Measurements from ENCODE around the gene MAN1A1.

MAN1A1 gene

DNA sequence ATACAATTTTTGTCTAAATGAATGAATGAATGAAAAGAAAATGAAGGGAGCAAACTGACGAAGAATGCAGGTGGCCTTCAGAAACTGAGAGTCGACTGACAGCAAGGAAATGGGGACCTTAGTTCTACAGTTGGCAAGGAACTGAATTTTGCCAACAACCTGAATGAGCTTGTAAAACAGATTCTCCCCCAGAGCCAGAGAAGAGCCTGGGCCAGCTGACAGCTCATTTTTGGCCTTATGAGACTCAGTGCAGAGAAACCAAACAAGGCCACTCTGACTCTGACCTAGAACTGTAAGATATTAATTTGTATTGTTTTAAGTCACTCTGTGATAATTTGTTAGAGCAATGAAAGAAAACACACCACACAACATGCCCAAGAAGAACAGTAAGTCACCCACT lies 21.8 kb downstream of the MAN1A1 start:
- H3K4me3 ChIP-seq (ENCODE audit: low read length): no peak overlapping the region
- no peak for DNase-seq (ENCODE audit: low read depth)

DNA sequence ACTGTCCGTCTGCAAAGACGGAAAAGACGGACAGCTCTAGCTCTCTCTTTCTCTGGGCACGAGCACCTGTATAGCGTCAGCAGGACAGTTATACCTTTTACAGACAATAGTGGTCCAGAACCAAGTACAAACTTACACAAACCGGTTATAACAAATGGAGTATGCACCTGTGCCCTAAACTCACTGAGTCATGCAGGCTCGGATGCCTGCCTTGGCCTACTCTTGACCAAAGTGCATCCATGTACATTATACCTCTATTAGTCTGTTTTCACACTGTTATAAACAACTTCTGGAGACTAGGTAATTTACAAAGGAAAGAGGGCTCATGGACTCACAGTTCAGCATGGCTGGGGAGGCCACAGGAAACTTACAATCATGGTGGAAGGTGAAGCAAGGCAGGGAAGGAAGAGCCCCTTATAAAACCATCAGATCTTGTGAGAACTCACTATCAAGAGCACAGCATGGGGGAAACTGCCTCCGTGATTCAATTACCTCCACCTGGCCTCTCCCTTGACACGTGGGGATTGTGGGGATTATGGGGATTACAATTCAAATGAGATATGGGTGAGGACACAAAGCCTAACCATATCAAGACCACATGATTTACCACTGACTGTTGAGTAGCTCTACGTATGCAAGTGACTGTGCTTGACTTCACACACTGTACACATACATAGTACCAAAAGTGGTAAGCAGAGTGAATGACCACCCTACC lies 23.1 kb downstream of the MAN1A1 start:
- no peak for DNase-seq (ENCODE audit: low read depth)
- TF ChIP-seq, protein P1, sequence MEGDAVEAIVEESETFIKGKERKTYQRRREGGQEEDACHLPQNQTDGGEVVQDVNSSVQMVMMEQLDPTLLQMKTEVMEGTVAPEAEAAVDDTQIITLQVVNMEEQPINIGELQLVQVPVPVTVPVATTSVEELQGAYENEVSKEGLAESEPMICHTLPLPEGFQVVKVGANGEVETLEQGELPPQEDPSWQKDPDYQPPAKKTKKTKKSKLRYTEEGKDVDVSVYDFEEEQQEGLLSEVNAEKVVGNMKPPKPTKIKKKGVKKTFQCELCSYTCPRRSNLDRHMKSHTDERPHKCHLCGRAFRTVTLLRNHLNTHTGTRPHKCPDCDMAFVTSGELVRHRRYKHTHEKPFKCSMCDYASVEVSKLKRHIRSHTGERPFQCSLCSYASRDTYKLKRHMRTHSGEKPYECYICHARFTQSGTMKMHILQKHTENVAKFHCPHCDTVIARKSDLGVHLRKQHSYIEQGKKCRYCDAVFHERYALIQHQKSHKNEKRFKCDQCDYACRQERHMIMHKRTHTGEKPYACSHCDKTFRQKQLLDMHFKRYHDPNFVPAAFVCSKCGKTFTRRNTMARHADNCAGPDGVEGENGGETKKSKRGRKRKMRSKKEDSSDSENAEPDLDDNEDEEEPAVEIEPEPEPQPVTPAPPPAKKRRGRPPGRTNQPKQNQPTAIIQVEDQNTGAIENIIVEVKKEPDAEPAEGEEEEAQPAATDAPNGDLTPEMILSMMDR (conservative IDR thresholded peaks at IDR 0.05; ENCODE audit: low read depth, low read length): no peak
- H3K4me3 ChIP-seq (ENCODE audit: low read length): no peak overlapping the region

More for the DNA sequence above, 21.8 kb downstream of the MAN1A1 start:
- TF ChIP-seq, protein P1 (conservative IDR thresholded peaks at IDR 0.05; ENCODE audit: low read depth, low read length): no peak

DNA sequence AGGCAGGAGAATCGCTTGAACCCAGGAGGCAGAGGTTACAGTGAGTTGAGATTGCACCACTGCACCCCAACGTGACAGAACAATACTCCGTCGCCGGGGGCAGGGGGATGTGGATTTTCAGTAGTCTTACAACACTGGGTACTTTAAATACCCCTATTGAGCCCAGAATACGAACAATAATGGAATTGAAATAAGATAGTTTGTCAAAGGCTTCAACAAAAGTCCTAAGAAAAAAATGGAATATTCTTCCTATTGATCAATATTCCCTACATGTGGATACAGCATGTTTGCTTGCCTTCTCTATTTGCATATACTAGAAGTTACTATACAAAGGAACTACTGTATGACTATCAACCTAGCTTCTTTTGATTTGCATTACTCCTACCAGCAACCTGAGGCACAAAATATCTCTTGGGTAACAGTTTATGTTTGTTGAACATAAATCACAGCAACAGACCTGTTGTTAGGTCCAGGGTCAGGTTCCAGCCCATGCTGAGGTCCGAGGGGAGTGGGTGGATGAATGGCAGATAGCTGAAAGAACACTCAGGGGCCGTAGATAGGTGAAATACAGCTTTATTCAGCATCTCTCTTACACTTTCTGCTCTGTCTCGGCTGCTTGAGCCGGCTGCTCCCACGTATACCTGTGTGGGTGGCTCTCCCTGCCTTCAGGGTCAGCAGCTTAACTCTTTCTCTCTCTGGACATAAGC lies 23.8 kb downstream of the MAN1A1 start:
- no peak overlapping the region for H3K4me3 ChIP-seq (ENCODE audit: low read length)
- TF ChIP-seq, protein P1 (conservative IDR thresholded peaks at IDR 0.05; ENCODE audit: low read depth, low read length): no peak
- no peak for DNase-seq (ENCODE audit: low read depth)

DNA sequence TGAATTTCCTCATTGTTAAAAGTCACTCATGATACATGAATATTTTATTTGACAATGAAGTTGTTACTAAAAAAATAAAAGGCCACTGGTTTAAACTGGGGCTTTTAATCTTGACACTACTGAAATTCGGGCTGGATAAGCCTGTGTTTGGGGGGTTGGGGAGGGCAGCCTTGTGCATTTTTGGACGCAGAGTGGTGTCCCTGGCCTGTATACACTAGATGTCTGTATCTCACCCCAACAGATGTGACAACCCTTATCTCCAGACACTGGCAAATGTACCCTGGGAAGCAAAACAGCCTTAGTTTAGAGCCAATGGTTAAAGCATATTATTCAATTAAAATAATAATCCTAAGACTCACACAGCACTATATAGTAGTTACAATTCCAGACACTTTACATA lies 24.8 kb downstream of the MAN1A1 start:
- no peak overlapping the region for H3K4me3 ChIP-seq (ENCODE audit: low read length)
- no peak for DNase-seq (ENCODE audit: low read depth)
- TF ChIP-seq, protein P1 (conservative IDR thresholded peaks at IDR 0.05; ENCODE audit: low read depth, low read length): no peak

DNA sequence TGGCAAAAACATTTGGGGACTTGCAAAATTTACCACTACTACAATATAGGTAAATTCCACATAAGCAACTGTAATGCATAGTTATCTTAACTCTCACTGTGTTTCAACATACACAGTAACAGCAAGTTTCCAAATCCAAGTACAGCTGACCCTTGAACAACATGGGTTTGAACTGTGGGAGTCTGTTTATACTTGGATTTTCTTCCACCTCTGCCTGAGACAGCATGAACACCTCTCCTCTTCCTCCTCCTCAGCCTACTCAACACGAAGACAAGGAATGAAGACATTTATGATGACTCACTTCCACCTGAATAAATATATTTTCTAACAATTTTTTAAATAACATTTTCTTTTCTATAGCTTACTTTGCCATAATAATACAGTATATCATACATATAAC lies 25.6 kb downstream of the MAN1A1 start:
- no peak for DNase-seq (ENCODE audit: low read depth)
- TF ChIP-seq, protein P1 (conservative IDR thresholded peaks at IDR 0.05; ENCODE audit: low read depth, low read length): no peak
- no peak overlapping the region for H3K4me3 ChIP-seq (ENCODE audit: low read length)

DNA sequence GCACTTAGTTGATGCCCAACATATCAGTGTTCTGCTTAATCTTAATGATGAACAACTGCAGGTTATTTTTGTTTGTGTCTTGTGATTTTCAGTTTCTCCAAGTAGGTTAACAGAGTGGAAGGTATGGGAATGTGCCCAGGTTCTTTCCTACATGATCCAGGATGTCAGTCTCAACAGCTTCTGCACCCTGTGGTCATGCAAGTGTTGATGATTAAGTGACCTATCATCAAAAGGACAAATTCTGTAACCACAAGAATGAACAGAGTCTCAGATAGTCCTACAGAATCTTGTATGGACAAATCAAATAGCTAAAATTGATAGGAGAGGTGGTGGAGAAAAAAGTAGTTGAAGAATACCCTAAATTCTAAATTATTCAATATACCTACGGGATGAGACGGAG lies 26.1 kb downstream of the MAN1A1 start:
- DNase-seq (ENCODE audit: low read depth): no peak
- H3K4me3 ChIP-seq (ENCODE audit: low read length): no peak overlapping the region
- TF ChIP-seq, protein P1 (conservative IDR thresholded peaks at IDR 0.05; ENCODE audit: low read depth, low read length): no peak
